Stimulated activated CD8-positive, alpha-beta memory T cell treated with anti-CD3 and anti-CD28 coated beads, Interleukin-4, amount 100 ng/mL, for 1 hour (primary cell): ENCODE results near the gene MYZAP.

ENCODE experiments used
- DNase-seq, 2 donors: peaks; one replicate each; pipeline ENCODE4 v3.0.0-alpha.2; 2020; ENCODE audit warnings: low read depth in 2 of 2, low spot score in 1 of 2

Gene MYZAP

DNA sequence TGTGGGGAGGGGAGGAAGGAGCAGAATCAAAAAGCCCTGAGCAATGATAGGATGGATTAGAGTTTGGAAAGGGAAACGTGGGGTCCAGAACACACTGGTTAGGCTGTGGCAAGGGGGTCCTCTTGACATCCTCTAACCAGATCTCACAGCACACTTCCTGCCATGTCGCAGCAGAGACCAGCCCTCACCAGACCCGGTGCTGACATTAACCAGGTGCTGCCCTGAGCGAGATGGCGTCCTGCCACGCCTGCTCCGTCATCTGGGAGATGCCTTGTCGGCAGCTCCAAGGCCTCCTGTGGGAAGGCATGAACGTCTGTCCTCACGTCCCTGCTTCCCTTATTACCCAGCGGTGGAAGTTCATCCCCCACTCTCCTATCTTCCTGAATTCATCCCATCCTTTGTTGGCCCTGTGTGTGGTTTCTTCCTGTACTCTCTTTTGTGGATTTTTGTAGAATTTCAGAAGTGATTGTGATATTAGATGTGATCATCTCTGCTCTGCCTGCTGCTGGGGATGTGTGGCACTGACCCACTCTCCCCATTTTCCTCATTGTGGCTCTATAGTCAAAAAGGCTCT, 29.4 kb upstream of the MYZAP start:
- DNase-seq = no peak

DNA sequence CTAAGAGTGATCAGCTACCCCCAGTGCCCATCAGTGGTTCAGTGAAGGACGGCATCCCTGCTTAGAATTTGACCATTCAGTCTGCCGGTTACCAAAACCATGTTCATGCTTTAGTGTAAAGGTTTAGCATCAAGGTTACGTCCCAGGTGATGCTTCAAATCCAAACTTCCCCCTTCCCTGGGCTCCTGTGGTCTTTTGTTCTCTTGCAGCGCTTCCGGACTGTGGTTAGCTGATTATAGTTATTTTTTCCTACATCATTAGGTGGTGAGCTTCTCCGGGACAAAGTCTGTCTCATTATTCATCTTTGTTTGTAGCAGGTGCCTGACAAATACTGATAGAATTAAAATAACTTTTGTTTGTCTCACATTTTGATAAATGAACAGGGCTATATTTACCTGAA, 28.3 kb upstream of the MYZAP start:
- DNase-seq = no peak

DNA sequence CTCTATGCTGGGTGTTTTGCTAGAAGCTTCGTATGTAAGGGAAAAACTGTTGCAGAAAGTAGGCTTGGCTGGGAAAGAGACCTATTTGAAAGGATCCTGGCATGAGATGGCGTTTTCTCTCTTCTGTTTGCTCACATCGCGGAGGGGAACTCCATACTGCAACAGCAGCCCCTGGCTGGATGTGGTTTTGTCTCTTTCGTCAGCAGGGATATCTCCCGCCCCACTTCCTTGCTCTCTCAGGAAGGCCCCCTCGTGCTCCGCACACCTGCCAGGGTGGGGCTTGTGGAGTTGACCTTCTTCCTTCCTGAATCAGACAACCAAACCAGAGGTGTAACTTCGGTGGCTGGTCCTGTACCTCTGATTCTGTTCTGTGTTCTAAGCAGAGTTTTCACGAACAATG, 26.4 kb upstream of the MYZAP start:
- no peak for DNase-seq

DNA sequence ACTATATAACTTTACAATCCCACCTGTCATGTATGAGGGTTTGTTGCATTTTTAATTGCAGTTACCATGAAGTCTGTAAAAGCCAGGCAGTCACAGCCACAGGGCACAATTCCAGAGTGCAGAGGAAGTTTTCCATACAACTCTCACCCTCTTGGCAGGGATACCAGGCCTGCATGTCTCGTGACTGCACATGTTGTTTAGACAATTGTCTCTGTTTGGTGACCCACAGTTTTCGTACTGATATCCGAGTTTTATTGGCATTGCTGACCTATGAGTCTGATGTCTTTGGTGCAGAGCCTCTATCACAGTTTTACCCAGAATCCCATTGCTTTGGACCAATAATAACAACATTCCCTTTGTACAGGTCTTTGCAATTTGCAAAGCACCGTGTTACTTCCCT, 24.9 kb upstream of the MYZAP start:
- no peak for DNase-seq

DNA sequence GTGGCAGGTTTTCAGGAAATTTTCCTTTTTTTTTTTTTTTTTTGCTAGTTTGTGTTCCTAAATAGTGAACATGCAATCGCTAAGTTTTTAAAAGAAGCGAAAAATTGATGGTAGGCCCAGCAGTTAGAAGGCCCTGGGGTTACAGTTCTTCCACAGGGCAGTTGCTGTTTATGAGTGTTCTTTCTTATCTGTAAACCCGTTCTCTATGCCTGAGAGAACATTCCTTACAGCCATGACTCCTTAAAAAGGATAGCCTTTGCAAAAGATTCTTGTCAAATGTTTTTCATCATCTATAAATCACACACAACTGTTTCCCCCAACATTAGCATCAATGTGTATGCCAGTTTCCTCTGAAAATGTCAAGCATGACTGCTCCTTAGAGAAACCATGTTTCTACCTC, 23.8 kb upstream of the MYZAP start:
- DNase-seq = no peak

DNA sequence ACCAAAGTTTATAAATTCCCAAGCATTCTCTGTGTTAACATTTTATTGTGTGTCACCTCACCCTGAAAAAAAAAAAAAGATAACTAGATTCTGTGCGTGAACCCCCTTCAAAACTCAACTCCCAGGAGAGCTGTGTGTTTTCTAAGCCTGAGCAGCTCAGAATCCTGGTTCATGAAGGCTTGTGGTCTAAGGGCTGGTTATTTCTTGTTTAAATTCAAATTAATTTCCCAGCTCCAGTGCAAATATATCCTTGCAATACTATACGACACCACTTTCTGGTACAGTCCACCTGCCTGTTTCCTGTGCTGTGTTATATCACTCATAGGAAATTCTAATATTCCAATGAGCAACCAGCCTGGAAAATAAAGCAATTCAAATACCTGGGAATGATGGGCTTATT, 23.4 kb upstream of the MYZAP start:
- no peak for DNase-seq

DNA sequence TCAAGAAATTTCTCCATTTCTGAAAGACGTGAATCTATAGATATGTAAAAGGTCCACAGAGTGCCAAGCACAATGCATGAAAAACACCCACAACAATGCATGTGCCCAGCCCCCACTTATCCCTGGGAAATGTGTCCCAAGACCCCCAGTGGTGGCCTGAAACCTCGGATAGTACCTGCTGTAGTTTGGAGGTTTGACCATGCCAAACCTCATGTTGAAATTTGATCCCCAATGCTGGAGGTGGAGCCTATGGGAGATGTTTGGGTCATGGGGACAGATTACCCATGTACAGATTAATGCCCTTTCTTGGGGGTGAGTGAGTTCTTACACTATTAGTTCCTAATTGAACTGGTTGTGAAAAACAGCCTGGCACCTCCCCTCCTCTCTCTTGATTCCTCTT, 21.4 kb upstream of the MYZAP start:
- no peak for DNase-seq

DNA sequence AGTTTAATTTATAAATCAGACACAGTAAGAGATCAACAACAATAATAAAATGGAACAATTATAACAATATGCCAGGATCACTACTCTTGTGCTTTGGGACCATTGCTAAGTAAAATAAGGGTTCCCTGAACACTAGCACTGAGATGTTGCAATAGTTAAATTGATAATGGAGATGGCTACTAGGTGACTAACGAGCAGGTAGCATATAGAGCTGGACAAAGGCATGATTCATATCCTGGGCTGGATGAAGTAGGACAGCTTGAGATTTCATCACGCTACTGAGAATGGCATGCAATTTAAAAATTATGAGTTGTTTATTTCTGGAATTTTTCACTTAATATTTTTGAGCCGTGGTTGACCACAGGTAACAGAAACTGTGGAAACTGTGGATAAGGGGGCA, 20.7 kb upstream of the MYZAP start:
- no peak for DNase-seq

DNA sequence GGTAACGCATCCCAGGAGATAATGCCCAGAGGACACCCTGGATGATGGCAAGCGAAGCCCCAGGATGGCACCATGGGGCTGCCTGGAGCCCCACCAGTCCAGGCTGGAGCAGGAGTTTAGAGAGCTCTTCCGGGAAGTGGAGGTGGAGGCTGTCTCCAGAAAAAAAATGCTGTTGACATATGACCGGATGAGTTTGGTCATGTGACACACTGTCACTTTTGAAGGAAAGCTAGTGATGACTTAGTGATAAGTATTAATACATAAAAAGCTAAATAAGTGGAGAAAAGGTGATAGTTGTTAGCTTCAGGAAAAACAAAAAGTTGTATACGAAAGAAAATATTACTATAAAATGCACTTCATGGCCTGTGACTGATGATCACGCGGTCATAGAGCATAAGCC, 20.0 kb upstream of the MYZAP start:
- DNase-seq = no peak

DNA sequence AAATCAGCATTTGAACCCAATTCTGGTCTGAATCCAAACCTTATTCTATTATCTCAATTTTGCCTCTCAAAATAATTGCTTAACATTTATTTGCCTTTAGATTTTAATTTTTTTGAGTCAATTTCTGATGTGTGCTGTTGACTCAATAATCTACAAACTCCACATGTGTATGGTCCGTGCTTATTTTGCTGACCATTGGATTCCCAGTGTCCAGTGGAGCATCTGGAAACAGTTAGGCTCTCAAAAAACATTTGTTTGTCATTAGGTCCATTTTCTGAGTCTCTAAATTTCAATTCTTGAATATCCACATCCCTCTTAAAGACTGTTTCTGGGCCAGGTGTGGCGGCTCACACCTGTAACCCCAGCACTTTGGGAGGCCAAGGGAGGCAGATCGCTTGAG, 19.2 kb upstream of the MYZAP start:
- DNase-seq = no peak

DNA sequence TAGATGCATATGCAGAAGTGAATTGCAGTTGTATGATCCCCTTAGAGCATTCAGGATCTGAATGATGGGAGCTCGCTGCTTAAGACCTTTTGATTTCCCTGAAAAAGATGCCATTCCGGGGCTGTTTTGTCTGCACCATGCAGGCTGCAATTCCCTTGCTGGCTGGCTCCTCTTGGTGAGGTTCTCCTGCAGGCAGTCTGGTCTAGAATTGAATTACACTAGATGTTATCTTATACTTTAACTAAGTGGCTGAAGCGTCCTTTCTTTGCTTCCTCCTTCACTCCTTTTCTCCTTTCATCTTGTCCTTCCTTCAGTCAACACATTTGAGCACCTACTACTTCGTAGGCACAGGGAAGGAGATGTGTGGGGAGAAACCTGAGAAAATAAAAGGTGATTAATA, 18.6 kb upstream of the MYZAP start:
- no peak for DNase-seq

DNA sequence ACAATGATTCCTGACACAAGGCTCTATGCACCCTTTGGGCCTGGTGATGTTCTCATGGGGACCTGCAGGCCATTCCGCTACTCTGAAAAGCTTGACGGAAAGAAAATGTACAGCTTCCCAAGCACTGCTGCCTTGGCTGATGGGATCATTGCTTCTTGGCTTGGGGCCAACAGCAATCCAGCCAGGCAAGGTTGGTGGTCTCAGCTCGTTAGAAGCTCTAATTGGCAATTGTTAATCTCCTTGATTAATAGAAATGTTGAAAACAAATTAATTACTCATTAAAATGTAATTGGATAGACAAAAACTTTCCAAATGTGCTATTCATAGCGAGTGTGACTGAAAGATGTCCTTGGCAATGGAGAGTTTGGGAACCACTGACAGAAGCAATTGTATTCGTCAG, 16.3 kb upstream of the MYZAP start:
- no peak for DNase-seq

DNA sequence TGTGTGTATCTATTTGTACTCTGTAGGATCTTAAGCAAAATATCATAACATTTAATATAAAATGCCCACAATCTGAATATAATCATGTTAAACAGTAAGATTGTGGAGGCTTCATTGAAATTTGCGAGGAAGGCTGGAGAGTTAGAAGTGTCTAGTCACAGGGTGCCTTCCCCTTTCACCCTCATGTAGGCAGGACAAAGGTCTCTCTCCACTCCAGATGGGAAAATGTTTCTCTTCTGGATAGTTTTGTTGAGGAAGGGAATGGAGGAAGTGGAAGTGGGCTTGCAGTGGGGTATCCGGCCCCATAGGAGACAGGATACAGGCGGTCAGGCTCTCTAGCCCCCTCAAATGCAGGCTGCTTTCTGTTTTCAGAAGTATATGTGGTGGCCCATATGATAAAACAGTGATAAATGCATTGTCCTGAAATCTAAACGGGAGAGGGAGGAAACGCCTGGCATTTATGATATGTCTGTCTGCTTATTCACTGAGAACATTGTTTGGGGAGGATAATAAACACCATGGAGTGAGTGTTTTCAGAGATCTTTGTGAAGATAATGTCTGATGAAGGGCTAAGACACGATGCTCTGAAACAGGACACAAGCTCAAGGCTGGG, 13.3 kb upstream of the MYZAP start:
- DNase-seq = no peak

DNA sequence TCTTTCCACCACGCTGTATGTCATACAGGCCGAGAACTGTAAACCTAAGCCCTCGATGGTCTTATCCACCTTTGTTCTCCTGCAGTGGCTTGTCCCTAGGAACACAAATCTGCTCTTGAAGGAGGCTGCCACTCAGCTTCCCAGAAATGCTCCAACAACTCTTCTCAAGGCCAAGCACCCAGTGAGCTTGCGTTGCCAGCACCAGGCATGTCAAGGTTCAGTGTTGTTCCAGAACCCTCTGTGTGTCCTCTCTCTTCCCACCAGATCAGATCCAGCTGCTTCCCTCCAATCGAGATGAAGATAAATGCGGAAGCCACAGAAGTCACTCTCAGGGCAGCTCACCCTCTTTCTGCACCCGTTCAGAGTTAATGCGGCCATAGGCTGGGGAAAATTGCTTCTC, 11.3 kb upstream of the MYZAP start:
- no peak for DNase-seq

DNA sequence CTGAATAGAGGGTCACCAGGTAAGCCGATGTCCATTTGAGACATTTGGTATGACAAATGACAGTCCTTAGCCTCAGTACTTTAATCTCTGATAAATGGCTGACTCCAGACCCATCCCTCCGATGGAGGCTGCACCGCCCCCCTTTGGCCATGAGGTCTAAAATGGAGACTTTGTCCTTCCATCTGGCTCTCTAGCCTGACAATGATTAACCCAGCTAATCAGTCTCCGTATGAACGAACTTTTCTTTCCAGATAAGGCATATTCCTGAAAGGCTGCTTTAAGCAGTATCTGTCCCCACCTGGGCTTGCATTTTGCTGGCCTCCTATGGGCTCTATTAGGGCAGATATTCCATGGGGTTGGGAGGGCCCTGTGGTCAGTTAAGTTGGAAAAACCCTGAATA, 10.8 kb upstream of the MYZAP start:
- no peak for DNase-seq

DNA sequence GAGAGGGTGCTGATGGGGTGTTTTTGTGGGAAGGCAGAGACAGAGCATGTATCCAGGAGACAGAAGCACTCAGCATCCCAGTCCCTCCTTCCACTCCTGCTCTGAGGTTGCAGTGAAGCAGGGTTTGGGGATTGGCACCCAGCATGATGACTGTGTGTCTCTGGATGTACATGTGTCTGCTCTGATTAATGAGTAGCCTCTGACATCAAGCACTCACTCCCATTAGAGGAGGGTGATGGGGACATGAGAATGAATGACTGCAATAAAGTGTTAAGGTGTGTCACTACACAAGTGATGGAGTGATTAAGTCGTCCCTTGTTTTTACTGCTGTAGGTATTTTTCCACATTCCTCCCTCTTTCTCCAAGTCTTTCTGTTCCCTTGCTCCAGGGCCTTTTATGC, 9.6 kb upstream of the MYZAP start:
- DNase-seq = no peak

DNA sequence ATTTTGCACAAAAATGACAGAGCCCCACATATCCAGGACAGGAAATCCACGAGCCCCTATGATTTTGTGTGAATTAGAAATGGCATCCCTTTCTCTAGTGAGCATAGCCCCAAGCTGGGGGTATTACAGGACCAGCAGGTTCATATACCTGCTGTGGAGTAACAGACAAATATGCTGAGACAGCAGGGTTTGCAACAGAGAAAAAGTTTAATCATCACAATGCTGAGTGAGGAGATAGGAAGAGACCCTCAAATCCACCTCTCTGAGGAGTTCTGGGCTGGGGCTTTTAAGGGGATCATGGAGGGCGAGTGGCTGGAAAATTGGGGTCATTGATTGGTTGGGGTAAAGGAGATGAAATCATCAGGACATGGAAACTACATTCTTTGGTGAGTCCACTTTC, 8.4 kb upstream of the MYZAP start:
- DNase-seq = no peak

DNA sequence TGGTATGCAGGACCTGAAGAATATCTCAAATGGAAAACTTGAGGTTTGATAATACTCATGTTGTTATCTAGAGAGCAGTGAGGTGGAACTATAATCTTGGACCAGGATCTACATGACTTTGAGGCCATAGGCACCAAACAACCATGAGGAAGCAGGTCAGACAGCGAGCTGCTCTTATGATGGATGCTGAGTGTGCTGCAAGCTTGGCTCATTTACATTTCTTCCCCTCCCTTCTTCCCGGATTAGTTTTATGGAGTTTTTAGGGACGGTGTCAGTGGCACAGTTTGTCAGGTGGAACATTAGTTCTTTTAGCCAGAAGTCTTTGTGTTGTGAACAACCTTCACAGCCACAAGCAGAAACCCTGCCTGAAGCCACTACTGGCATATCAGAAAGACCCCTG, 8.0 kb upstream of the MYZAP start:
- no peak for DNase-seq

DNA sequence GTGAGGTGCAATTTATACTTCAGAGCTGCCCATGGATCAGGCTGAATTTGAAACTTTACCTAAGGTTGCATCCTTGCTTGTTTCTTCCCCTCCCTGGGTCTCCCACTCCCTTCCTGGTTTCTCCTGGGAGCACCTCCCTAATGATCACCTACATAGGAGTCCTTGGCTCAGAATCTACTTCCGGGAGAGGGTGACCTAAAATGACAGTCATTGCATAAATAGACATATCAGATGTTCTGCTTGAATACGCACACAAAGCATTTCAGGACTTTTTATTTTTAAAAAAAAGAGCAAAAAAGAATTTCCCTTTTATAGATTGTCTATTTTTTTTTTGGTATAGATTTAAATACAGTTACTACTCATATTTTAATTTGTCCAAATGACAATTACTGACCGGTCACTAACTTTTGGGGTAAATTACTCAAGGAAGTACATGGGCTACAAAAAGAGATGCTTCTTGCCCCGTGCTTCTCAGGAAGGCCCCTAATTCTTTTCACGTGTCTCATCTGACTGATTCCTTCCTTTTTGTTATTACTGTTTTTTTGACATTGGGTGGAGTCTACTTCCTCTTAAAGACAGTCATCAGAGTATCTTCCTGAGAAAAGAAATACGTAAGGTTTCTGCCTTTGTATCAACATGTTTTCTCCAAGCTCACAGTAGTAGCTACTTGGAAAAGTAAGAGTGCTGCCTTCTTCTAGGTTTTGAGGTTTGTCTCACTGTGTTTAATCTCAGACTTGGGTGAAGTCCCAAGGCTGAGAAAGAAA, 4.9 kb upstream of the MYZAP start:
- no peak for DNase-seq

DNA sequence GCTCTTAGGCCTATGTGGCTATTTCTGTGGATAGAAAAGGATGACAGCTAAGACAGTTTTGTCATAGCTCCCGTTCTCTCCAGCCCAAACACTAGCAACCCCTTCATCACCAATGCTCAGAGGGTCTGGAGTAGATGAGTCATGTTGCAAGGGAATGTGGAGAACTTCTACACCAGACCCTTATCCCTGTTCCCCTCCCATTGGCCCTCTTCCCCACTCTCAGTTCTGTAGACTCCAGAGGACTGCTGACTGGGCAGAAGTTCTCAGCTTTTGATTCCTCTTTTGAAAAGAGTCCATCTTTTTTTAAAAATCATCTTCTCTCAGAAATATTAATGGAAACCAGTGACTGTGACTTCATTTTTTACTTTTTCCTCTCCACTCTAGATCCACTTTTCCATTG, 2.4 kb upstream of the MYZAP start:
- DNase-seq = no peak

DNA sequence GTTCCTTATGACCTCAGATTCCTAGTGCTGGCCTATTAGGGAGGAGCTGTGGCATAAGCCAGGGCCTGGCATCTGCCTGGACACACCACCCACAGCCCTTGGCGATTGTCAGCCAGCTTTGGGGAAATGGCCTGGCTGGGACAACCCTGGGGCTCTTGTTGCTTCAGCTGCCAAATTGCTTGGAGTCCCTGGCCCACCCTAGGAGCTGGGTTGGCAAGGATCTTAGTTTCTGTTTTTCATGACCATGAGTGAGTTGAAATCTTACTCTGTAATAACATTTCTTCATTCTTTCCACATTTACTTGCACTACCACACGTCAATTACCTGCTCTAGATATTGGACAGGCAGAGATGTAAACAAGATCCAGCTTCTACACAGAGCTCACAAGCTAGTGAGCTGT, 1.9 kb upstream of the MYZAP start:
- no peak for DNase-seq

DNA sequence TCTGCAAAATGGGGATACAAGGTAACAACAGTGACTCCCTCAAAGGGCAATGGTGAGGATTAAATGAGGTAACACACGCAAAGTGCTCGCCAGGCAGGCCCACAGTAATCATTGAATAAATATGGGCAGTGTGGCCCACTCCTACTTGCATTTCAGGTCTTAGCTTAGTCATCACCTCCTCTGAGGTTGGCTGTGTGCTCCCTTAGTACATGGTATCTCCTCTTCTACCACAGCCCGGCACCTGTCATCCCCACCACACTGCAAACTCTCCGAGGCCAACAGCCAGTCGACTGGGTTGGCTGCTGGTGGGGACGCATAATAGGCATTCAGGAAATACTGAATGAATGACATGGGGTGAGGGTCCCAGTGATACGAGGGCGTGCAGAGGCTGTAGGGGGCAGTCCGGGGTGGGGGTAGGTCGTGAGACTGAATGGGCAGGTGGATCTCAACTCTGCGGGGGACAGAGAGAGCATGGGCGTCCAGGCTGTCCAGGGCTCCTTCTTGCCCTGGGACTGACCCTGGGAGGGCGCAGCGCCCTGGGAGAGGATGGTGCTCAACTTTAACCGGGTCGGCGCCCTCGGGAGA, 375 bp upstream of the MYZAP start:
- DNase-seq = no peak

DNA sequence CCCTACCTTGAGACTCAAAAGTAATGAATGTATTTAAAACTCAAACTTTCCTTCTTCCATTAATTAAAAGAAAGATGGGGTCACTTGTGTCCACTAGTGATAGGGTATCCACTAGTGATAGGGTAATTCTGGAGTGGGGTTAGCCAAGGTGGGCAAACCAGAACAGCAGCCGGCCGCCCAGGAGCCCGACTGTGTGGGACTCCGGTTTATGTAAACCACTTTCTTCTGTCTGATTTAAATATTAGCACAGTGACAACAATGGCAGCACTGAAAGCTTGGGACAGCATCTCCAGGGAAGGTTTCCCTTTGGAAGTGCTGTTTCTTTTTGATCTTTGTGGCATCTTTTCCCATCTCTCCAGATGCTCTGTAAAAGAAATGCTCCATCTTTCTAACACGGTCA, 722 bp downstream of the MYZAP start:
- no peak for DNase-seq
